Endothelial cell (in vitro differentiated cells): ENCODE data around the gene CCND3. TPM values are rescaled to one million over a fixed set of nuclear protein-coding genes. Genes with fewer than 3 reads are reported as not detected.

Source experiments
- DNase-seq: peaks from one replicate; pipeline ENCODE4 v3.0.0; 2021; ENCODE audit warnings: low spot score
- H3K27ac Mint-ChIP-seq: one replicate; pipeline ENCODE4 v1.8.0; 2021; ENCODE audit warnings: mixed read lengths, inconsistent platforms; ENCODE audit not compliant: unreplicated experiment
- H3K27me3 Mint-ChIP-seq: one replicate; pipeline ENCODE4 v1.8.0; 2021; ENCODE audit warnings: mild to moderate bottlenecking, moderate library complexity, mixed read lengths, inconsistent platforms; ENCODE audit not compliant: unreplicated experiment
- H3K36me3 Mint-ChIP-seq: one replicate; pipeline ENCODE4 v1.8.0; 2021; ENCODE audit warnings: mild to moderate bottlenecking, low read depth, mixed read lengths, inconsistent platforms; ENCODE audit not compliant: unreplicated experiment
- H3K4me1 Mint-ChIP-seq: one replicate; pipeline ENCODE4 v1.8.0; 2021; ENCODE audit warnings: mild to moderate bottlenecking, mixed read lengths, inconsistent platforms; ENCODE audit not compliant: unreplicated experiment
- H3K4me3 Mint-ChIP-seq: one replicate; pipeline ENCODE4 v1.8.0; 2021; ENCODE audit warnings: mild to moderate bottlenecking, mixed read lengths, inconsistent platforms; ENCODE audit not compliant: unreplicated experiment
- H3K9me3 Mint-ChIP-seq: one replicate; pipeline ENCODE4 v1.8.0; 2021; ENCODE audit warnings: mixed read lengths, inconsistent platforms; ENCODE audit not compliant: unreplicated experiment
- total RNA-seq: library from RNA; stranded (reverse); fragmentation: NEBNext Ultra II Directional; extraction: Animal tissue kit (Norgen Biotek cat#: 25700); gene quantifications from one replicate; pipeline ENCODE4 v1.2.1, GENCODE V29; 2021; ENCODE audit not compliant: unreplicated experiment
- TF ChIP-seq, protein P1 (sequence below): fragments of 200-600 bp; sonication (generic); IDR thresholded peaks from one replicate; pipeline ENCODE4 v1.5.0; 2021; ENCODE audit warnings: antibody characterized with exemption; ENCODE audit not compliant: unreplicated experiment

The CCND3 gene
- total RNA-seq, 1 donor from 2014 or later: 39.3 TPM

DNA sequence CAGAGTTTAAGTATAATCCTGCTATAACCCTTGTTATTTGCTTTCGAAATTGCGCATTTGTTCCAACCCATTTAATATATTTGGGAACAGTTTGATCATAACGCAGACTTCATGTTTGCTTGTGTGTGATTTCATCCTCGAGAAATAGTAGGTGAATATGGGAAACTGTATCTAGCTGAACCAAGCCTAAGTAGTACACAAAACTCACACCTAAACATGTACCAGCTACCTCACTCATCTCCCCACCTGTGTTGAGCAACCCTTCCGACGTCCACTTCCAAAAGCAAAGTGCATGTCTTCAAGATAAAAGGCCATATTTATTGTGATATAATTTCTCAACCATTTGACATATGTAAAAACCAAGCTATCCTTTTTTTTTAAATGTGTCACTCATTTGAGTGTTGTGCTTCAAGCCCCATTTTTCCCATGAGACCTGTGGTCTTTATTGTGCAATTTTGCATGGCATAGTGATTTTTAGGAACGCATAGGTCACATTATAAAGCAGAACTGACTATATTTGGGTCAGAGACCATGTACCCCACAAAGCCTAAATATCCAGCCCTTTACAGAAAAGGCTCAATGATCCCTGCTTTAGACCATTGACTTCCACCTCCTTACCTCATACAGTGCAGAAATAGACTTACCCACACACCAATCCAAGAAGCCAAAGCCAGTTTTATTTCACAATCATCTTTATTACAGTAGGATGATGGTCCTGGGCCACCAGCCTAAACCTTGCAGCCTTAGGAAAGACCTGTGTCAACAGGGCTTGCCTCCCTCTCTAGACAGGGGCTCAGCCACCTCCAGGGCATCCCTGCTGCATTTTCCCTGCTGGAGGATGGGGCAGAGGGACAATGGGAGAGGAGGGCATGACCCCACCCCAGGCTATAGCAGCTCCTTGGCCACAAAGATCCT is 7.1 kb downstream of the CCND3 start:
- Mint-ChIP-seq H3K27ac (peak overlapping the region; percentile 4), H3K27me3 (peaks cover 2% of the 10 kb centered on the region), H3K4me1 (peaks cover 19% of the 10 kb centered on the region), H3K4me3 (peak overlapping the region; percentile 4), H3K9me3 (no peaks in the 10 kb centered on the region), H3K36me3 (peaks cover 28% of the 10 kb centered on the region)
- TF ChIP-seq, protein P1, sequence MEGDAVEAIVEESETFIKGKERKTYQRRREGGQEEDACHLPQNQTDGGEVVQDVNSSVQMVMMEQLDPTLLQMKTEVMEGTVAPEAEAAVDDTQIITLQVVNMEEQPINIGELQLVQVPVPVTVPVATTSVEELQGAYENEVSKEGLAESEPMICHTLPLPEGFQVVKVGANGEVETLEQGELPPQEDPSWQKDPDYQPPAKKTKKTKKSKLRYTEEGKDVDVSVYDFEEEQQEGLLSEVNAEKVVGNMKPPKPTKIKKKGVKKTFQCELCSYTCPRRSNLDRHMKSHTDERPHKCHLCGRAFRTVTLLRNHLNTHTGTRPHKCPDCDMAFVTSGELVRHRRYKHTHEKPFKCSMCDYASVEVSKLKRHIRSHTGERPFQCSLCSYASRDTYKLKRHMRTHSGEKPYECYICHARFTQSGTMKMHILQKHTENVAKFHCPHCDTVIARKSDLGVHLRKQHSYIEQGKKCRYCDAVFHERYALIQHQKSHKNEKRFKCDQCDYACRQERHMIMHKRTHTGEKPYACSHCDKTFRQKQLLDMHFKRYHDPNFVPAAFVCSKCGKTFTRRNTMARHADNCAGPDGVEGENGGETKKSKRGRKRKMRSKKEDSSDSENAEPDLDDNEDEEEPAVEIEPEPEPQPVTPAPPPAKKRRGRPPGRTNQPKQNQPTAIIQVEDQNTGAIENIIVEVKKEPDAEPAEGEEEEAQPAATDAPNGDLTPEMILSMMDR: no peak
- no peak for DNase-seq

DNA sequence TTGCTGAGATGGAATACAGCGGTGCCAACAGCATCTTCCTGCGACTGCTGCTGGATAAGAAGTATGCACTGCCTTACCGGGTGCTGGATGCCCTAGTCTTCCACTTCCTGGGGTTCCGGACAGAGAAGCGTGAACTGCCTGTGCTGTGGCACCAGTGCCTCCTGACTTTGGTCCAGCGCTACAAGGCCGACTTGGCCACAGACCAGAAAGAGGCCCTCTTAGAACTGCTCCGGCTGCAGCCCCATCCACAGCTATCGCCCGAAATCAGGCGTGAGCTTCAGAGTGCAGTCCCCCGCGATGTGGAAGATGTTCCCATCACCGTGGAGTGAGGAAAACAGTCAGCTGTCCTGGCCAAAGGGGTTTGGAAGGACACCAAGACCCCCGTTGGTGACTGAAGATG is 9.2 kb downstream of the CCND3 start:
- H3K9me3 Mint-ChIP-seq: no peaks in the 10 kb centered on the region
- H3K36me3 Mint-ChIP-seq: peaks cover 31% of the 10 kb centered on the region
- DNase-seq: no peak
- H3K27ac Mint-ChIP-seq: no peak overlapping the region
- no peak overlapping the region for H3K4me3 Mint-ChIP-seq
- no peaks in the 10 kb centered on the region for H3K27me3 Mint-ChIP-seq
- TF ChIP-seq, protein P1: no peak
- peaks cover 7% of the 10 kb centered on the region for H3K4me1 Mint-ChIP-seq

DNA sequence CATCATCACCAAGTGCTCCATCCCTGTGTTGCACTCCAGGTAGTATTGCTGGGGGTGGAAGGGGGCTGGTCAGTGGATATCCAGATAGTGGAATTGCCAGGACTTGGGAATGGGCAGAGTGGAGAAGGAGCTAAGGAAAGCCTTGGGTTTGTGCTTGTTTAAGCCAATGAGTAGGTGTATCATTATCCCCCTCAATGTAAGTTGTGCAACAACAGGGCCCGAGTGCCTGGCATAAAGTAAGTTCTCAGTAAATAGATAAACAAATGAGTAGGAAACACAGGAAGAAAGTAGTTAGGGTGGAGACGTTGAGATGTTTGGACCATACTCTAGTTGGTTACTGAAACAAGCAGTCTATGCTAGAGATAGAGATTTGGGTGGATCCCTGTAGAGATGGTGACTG is 9.8 kb downstream of the CCND3 start:
- H3K36me3 Mint-ChIP-seq: peaks cover 31% of the 10 kb centered on the region
- TF ChIP-seq, protein P1: no peak
- peaks cover 3% of the 10 kb centered on the region for H3K4me1 Mint-ChIP-seq
- no peaks in the 10 kb centered on the region for H3K27me3 Mint-ChIP-seq
- no peak overlapping the region for H3K4me3 Mint-ChIP-seq
- no peak for DNase-seq
- H3K9me3 Mint-ChIP-seq: no peaks in the 10 kb centered on the region
- H3K27ac Mint-ChIP-seq: no peak overlapping the region

DNA sequence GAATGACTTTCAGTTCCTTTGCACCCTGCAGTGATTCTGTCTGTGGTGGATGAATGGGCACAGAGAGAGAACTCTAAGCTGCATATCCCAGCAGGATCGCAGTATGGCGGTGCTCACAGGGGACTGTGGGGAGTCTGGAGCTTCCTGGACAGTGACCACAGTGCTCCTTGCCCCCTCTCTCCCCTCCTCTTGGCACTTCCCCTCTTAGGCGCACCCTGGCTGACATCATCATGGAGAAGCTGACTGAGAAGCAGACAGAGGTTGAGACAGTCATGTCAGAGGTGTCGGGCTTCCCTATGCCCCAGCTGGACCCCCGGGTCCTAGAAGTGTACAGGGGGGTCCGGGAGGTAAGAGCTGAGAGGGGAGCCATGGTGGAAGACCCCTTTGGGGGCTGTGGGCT is 11.7 kb downstream of the CCND3 start:
- DNase-seq: no peak
- no peak overlapping the region for H3K27ac Mint-ChIP-seq
- H3K4me3 Mint-ChIP-seq: no peak overlapping the region
- no peaks in the 10 kb centered on the region for H3K27me3 Mint-ChIP-seq
- no peaks in the 10 kb centered on the region for H3K9me3 Mint-ChIP-seq
- H3K4me1 Mint-ChIP-seq: no peaks in the 10 kb centered on the region
- H3K36me3 Mint-ChIP-seq: peaks cover 32% of the 10 kb centered on the region
- TF ChIP-seq, protein P1: no peak

DNA sequence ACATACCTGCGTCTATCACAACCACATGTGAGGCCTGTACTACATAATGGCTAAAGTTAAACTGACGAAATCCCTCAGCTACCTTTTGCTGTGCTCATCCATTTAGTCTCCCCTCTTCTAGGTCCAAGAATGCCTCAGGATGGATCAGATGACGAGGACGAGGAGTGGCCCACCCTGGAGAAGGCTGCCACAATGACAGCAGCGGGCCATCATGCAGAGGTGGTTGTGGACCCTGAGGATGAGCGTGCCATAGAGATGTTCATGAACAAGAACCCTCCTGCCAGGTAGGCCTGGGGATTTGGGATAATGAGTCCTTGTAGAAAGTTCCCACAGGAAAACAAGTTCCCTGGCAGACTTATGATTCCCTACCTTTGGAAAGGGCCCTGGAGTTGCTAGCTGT is 14.4 kb downstream of the CCND3 start:
- no peak overlapping the region for H3K4me3 Mint-ChIP-seq
- no peaks in the 10 kb centered on the region for H3K9me3 Mint-ChIP-seq
- H3K27me3 Mint-ChIP-seq: no peaks in the 10 kb centered on the region
- DNase-seq: no peak
- TF ChIP-seq, protein P1: no peak
- no peak overlapping the region for H3K27ac Mint-ChIP-seq
- peaks cover 27% of the 10 kb centered on the region for H3K36me3 Mint-ChIP-seq
- H3K4me1 Mint-ChIP-seq: peaks cover 8% of the 10 kb centered on the region
